Sigmoid colon (tissue), 7 donors: Measurements from ENCODE around the gene DBT. TPM values are rescaled to one million over a fixed set of nuclear protein-coding genes. Genes with fewer than 3 reads are reported as not detected.

ENCODE experiments used
- DNase-seq: peaks from one replicate; pipeline ENCODE4 v3.0.0-alpha.2; 2019
- H3K27ac ChIP-seq, 4 donors: fragments of 200-600 bp; sonication (generic); one replicate each; pipeline ENCODE4 v1.5.1; 2016 to 2019; ENCODE audit warnings: mild to moderate bottlenecking in 1 of 4
- H3K27me3 ChIP-seq, 3 donors: fragments of 200-600 bp; sonication (generic); one replicate each; pipeline ENCODE4 v1.5.1; 2019; ENCODE audit warnings: mild to moderate bottlenecking in 1 of 3
- H3K36me3 ChIP-seq, 4 donors: fragments of 200-600 bp; sonication (generic); one replicate each; pipeline ENCODE4 v1.5.1; 2016 to 2019
- H3K4me1 ChIP-seq, 4 donors: fragments of 200-600 bp; sonication (generic); one replicate each; pipeline ENCODE4 v1.5.1; 2017 to 2019
- H3K4me3 ChIP-seq, 4 donors: fragments of 200-600 bp; sonication (generic); one replicate each; pipeline ENCODE4 v1.5.1; 2017 to 2019; ENCODE audit warnings: mild to moderate bottlenecking in 2 of 4, moderate library complexity in 1 of 4
- H3K9me3 ChIP-seq, 4 donors: fragments of 200-600 bp in 3 of 4; sonication (generic) in 3 of 4; one replicate each; pipeline versions ENCODE4 v1.5.1 to v1.6.1; 2013 to 2019
- CTCF ChIP-seq, 4 experiments: fragments of 450-650 bp in 3 of 4; fragments of 200-600 bp in 1 of 4; IDR thresholded peaks; one replicate each; pipeline ENCODE4 v1.5.1; 2016 to 2019; ENCODE audit warnings: antibody characterized with exemption in 4 of 4, mild to moderate bottlenecking in 3 of 4, moderate library complexity in 2 of 4
- EP300 ChIP-seq, 4 donors: sonication (generic); formaldehyde crosslinking; IDR thresholded peaks; one replicate each; pipeline ENCODE4 v1.6.1; 2017; ENCODE audit warnings: antibody characterized with exemption in 4 of 4
- POLR2A ChIP-seq, 2 donors: fragments of 450-650 bp; IDR thresholded peaks; one replicate each; pipeline ENCODE4 v1.6.1; 2016; ENCODE audit warnings: antibody characterized with exemption in 2 of 2, mild to moderate bottlenecking in 2 of 2, moderate library complexity in 2 of 2
- POLR2AphosphoS5 ChIP-seq, 4 donors: sonication (generic); formaldehyde crosslinking; IDR thresholded peaks; one replicate each; pipeline ENCODE4 v1.6.1; 2017; ENCODE audit warnings: antibody characterized with exemption in 4 of 4
- WGBS, 2 donors: extraction: QIAGEN DNeasy Blood & Tissue Kit; methylation state at CpG; one replicate each; pipeline ENCODE4 v1.1.7; 2013; 5-methylcytosine and 5-hydroxymethylcytosine counted together
- intact Hi-C: fragments of 100-400 bp; cut with DNase I; formaldehyde crosslinking; loops from one replicate; pipeline ENCODE4 v1.15.1; 2023
- polyA plus RNA-seq, 3 donors: library from polyadenylated mRNA; stranded (reverse); fragments of 200-250 nt; gene quantifications; one replicate each; pipeline ENCODE4 v1.2.3, GENCODE V29; 2013
- total RNA-seq, 4 donors: library from RNA; depleted of rRNA; stranded (reverse); fragments of >200 nt; gene quantifications; one replicate each; pipeline ENCODE4 v1.1.0, GENCODE V29; 2016
- donor health status: healthy with polysubstance abuse.
- donor health status: Bipolar disorder and iron deficiency.
- donor health status: healthy.

DBT gene
- total and polyA plus RNA-seq, 7 donors: 3.0 to 14.3 (median 8.8) TPM

GRCh38 chr1:100229681-100230443, 19.8 kb downstream of the DBT start:
- WGBS, 2 donors: 75 to 90% methylated on average over 4 of the region's 4 CpGs
- no peak overlapping the region for H3K27ac ChIP-seq
- TF ChIP-seq CTCF (IDR thresholded peaks at IDR 0.05) (no peak), POLR2A (IDR thresholded peaks at IDR 0.05) (no peak), EP300 (IDR thresholded peaks at IDR 0.05) (no peak), POLR2AphosphoS5 (IDR thresholded peaks at IDR 0.05) (no peak)
- H3K27me3 ChIP-seq: no peaks in the 10 kb centered on the region
- no peak for DNase-seq
- H3K4me1 ChIP-seq: no peaks in the 10 kb centered on the region
- intact Hi-C loops: no loop called here
- H3K9me3 ChIP-seq: no peaks in the 10 kb centered on the region
- peaks cover 0 to 77% (median 7%) of the 10 kb centered on the region in 4 donors for H3K36me3 ChIP-seq
- no peak overlapping the region for H3K4me3 ChIP-seq

GRCh38 chr1:100222428-100222827, 27.2 kb downstream of the DBT start:
- H3K4me3 ChIP-seq: no peak overlapping the region
- H3K9me3 ChIP-seq: no peaks in the 10 kb centered on the region
- TF ChIP-seq POLR2AphosphoS5 (IDR thresholded peaks at IDR 0.05) (no peak), POLR2A (IDR thresholded peaks at IDR 0.05) (no peak), CTCF (IDR thresholded peaks at IDR 0.05) (no peak), EP300 (IDR thresholded peaks at IDR 0.05) (no peak)
- no peak overlapping the region for H3K27ac ChIP-seq
- H3K4me1 ChIP-seq: no peaks in the 10 kb centered on the region
- peaks cover 0 to 27% (median 2%) of the 10 kb centered on the region in 4 donors for H3K36me3 ChIP-seq
- DNase-seq: no peak
- no peaks in the 10 kb centered on the region for H3K27me3 ChIP-seq
- intact Hi-C loops: no loop called here

- WGBS, 2 donors: 97 to 100% methylated on average over 2 of the region's 2 CpGs
- intact Hi-C loops: no loop called here
- Histone ChIP-seq H3K27me3 (no peaks in the 10 kb centered on the region), H3K36me3 (peaks cover 0 to 42% (median 4%) of the 10 kb centered on the region in 4 donors), H3K4me1 (no peaks in the 10 kb centered on the region), H3K9me3 (no peaks in the 10 kb centered on the region), H3K27ac (no peak overlapping the region), H3K4me3 (no peak overlapping the region)
- TF ChIP-seq POLR2AphosphoS5 (IDR thresholded peaks at IDR 0.05) (no peak), POLR2A (IDR thresholded peaks at IDR 0.05) (no peak), EP300 (IDR thresholded peaks at IDR 0.05) (no peak), CTCF (IDR thresholded peaks at IDR 0.05) (no peak)
- no peak for DNase-seq
Measured at GRCh38 chr1:100219883-100220282, 29.8 kb downstream of the DBT start.

GRCh38 chr1:100219457-100219856, 30.2 kb downstream of the DBT start:
- TF ChIP-seq CTCF (IDR thresholded peaks at IDR 0.05) (no peak), EP300 (IDR thresholded peaks at IDR 0.05) (no peak), POLR2A (IDR thresholded peaks at IDR 0.05) (no peak), POLR2AphosphoS5 (IDR thresholded peaks at IDR 0.05) (no peak)
- H3K36me3 ChIP-seq: peaks cover 0 to 46% (median 7%) of the 10 kb centered on the region in 4 donors
- WGBS, 2 donors: 78 to 80% methylated on average over 6 of the region's 6 CpGs
- no peaks in the 10 kb centered on the region for H3K4me1 ChIP-seq
- H3K27ac ChIP-seq: no peak overlapping the region
- H3K4me3 ChIP-seq: no peak overlapping the region
- intact Hi-C loops: no loop called here
- DNase-seq: no peak
- H3K27me3 ChIP-seq: no peaks in the 10 kb centered on the region
- H3K9me3 ChIP-seq: no peaks in the 10 kb centered on the region
